B cell (primary cell): ENCODE results near the gene TCERG1L. TPM values are rescaled to one million over a fixed set of nuclear protein-coding genes. Genes with fewer than 3 reads are reported as not detected.

Experiments used
- ATAC-seq: fragments of 200-7000 bp; cut with Tn5 transposase; one replicate; pipeline ENCODE4 v1.10.0; 2021; ENCODE audit warnings: low read depth, mild to moderate bottlenecking, moderate number of reproducible peaks, moderate library complexity
- CTCF ChIA-PET: fragments of 350-600 bp; sonication (Branson Sonifier 250); formaldehyde crosslinking; loops from one replicate; lab custom pipeline; 2021; ENCODE audit warnings: antibody characterized with exemption, inconsistent platforms; lab: Charles Lee
- POLR2A ChIA-PET: fragments of 350-600 bp; sonication (Branson Sonifier 250); formaldehyde crosslinking; loops from one replicate; lab custom pipeline; 2021; ENCODE audit warnings: antibody characterized with exemption; lab: Charles Lee
- DNase-seq: peaks from one replicate; pipeline ENCODE4 v3.0.0; 2013
- H2AFZ ChIP-seq: 2 replicates; pipeline ENCODE4 v1.6.1; 2012; ENCODE audit warnings: mild to moderate bottlenecking, low read depth, low read length; ENCODE audit not compliant: insufficient read depth, poor library complexity, severe bottlenecking
- H3K27ac ChIP-seq, 2 donors: 1 replicate in 1 of 2; 2 replicates in 1 of 2; pipeline ENCODE4 v1.5.1; 2012 to 2013; ENCODE audit warnings: low read length in 2 of 2, mild to moderate bottlenecking in 2 of 2, moderate library complexity in 1 of 2
- H3K27me3 ChIP-seq, 4 experiments: fragments of 200-600 bp in 1 of 4; sonication (generic) in 1 of 4; replicated peaks in 1 of 4; 1 replicate in 2 of 4; 2 replicates in 2 of 4; pipeline versions ENCODE4 v1.6.1 to v1.7.0; 2013 to 2016; ENCODE audit warnings: low read length in 3 of 4, mild to moderate bottlenecking in 2 of 4, mixed read lengths in 1 of 4, moderate library complexity in 1 of 4; ENCODE audit not compliant: insufficient read depth in 4 of 4, control insufficient read depth in 3 of 4; ENCODE audit errors: control extremely low read depth in 1 of 4
- H3K36me3 ChIP-seq, 2 experiments: replicated peaks in 1 of 2; 1 replicate in 1 of 2; 2 replicates in 1 of 2; pipeline versions ENCODE4 v1.6.1 to v1.7.1; 2013; ENCODE audit warnings: low read length in 1 of 2; ENCODE audit not compliant: insufficient read depth in 2 of 2, control insufficient read depth in 1 of 2; ENCODE audit errors: control extremely low read depth in 1 of 2, extremely low read depth in 1 of 2
- H3K4me1 ChIP-seq, 2 donors: fragments of 200-600 bp in 1 of 2; sonication (generic) in 1 of 2; 1 replicate in 1 of 2; 2 replicates in 1 of 2; pipeline versions ENCODE4 v1.5.1 to v1.6.1; 2013 to 2017; ENCODE audit warnings: low read length in 2 of 2; ENCODE audit not compliant: control insufficient read depth in 2 of 2, insufficient read depth in 2 of 2
- H3K4me2 ChIP-seq: replicated peaks from 2 replicates; pipeline ENCODE3; 2012; ENCODE audit warnings: mild to moderate bottlenecking, low read depth, low read length; ENCODE audit not compliant: poor library complexity, severe bottlenecking
- H3K4me3 ChIP-seq, 5 experiments: fragments of 200-600 bp in 1 of 5; sonication (generic) in 1 of 5; 1 replicate in 3 of 5; 2 replicates in 2 of 5; pipeline versions ENCODE4 v1.5.1 to v1.7.0; 2011 to 2016; ENCODE audit warnings: low read length in 4 of 5, mild to moderate bottlenecking in 4 of 5, low read depth in 2 of 5, control low read depth in 1 of 5, moderate library complexity in 1 of 5; ENCODE audit not compliant: insufficient read depth in 1 of 5; ENCODE audit errors: control extremely low read depth in 1 of 5, extremely low read depth in 1 of 5
- H3K79me2 ChIP-seq: fragments of 200-600 bp; sonication (generic); one replicate; pipeline ENCODE4 v1.6.0; 2016; ENCODE audit warnings: low read length; ENCODE audit not compliant: control insufficient read depth, insufficient read depth
- H3K9ac ChIP-seq: fragments of 200-600 bp; sonication (generic); 2 replicates; pipeline ENCODE4 v1.6.1; 2017; ENCODE audit warnings: mild to moderate bottlenecking, low read length, moderate library complexity
- H3K9me3 ChIP-seq, 3 donors: one replicate each; pipeline versions ENCODE4 v1.6.1 to v1.7.1; 2013; ENCODE audit warnings: low read length in 2 of 3; ENCODE audit not compliant: control insufficient read depth in 2 of 3, insufficient read depth in 1 of 3; ENCODE audit errors: control extremely low read depth in 1 of 3
- H4K20me1 ChIP-seq: 2 replicates; pipeline ENCODE4 v1.6.0; 2012; ENCODE audit warnings: mild to moderate bottlenecking, low read length; ENCODE audit not compliant: insufficient read depth, control insufficient read depth, poor library complexity, severe bottlenecking
- H3K27ac Mint-ChIP-seq: one replicate; pipeline ENCODE4 v1.8.0; 2021; ENCODE audit warnings: mixed read lengths
- H3K27me3 Mint-ChIP-seq: one replicate; pipeline ENCODE4 v1.8.0; 2021; ENCODE audit warnings: mixed read lengths
- H3K4me1 Mint-ChIP-seq: one replicate; pipeline ENCODE4 v1.8.0; 2021; ENCODE audit warnings: mixed read lengths
- H3K4me3 Mint-ChIP-seq: one replicate; pipeline ENCODE4 v1.8.0; 2021; ENCODE audit warnings: mixed read lengths
- H3K9me3 Mint-ChIP-seq: one replicate; pipeline ENCODE4 v1.8.0; 2022; ENCODE audit warnings: mixed read lengths; ENCODE audit not compliant: insufficient read depth
- EZH2 ChIP-seq: IDR thresholded peaks from 2 replicates; pipeline ENCODE4 v1.6.1; 2012; ENCODE audit warnings: borderline replicate concordance, low read depth, mild to moderate bottlenecking, moderate library complexity, low read length; ENCODE audit not compliant: insufficient read depth, poor library complexity, severe bottlenecking
- WGBS: methylation state at CpG from one replicate; pipeline ENCODE4 v1.1.5; 2013; ENCODE audit warnings: missing lambda C conversion rate; ENCODE audit not compliant: insufficient coverage; 5-methylcytosine and 5-hydroxymethylcytosine counted together
- intact Hi-C: fragments of 100-400 bp; cut with micrococcal nuclease; formaldehyde crosslinking; loops from one replicate; pipeline ENCODE4 v1.10.0; 2022
- polyA plus RNA-seq: library from polyadenylated mRNA; depleted of rRNA; stranded (reverse); fragments of >200 nt; gene quantifications from 2 replicates; pipeline ENCODE4 v1.2.3, GENCODE V29; 2012
- total RNA-seq, 2 donors: library from RNA; stranded (reverse); fragments of 120-200 nt in 1 of 2; gene quantifications; 1 replicate in 1 of 2; 2 replicates in 1 of 2; pipeline versions ENCODE4 v1.2.3 to v1.2.4, GENCODE V29; 2013 to 2022
- TF ChIP-seq, protein P1 (sequence below): fragments of 200-600 bp; IDR thresholded peaks from one replicate; pipeline ENCODE4 v1.8.0; 2022; ENCODE audit warnings: antibody characterized with exemption, mild to moderate bottlenecking

The TCERG1L gene
- total and polyA plus RNA-seq, 2 donors (not counting 1 experiment from before 2014, with no cell fraction given), result 0.10 TPM; not detected in 1

DNA sequence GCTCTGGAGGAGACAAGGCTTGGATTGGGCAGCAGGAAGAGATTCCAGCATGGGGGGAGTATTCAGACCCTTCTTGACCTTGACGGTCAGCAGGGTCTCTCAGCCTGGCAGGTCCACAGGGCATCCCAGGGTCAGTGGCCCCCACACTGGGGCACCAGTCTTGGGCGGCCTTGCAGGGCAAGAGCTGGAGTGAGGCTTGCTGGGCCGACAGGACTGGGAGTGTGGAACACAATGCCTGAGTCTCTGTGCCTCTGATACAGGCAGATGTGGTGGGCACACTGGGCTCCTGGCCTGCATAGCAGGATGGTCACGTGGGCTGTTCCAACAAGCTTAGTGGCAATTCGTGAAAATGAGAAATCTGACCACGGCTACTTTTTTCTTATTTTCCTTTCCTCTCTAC lies 229.7 kb downstream of the TCERG1L start:
- TF ChIP-seq, protein P1, sequence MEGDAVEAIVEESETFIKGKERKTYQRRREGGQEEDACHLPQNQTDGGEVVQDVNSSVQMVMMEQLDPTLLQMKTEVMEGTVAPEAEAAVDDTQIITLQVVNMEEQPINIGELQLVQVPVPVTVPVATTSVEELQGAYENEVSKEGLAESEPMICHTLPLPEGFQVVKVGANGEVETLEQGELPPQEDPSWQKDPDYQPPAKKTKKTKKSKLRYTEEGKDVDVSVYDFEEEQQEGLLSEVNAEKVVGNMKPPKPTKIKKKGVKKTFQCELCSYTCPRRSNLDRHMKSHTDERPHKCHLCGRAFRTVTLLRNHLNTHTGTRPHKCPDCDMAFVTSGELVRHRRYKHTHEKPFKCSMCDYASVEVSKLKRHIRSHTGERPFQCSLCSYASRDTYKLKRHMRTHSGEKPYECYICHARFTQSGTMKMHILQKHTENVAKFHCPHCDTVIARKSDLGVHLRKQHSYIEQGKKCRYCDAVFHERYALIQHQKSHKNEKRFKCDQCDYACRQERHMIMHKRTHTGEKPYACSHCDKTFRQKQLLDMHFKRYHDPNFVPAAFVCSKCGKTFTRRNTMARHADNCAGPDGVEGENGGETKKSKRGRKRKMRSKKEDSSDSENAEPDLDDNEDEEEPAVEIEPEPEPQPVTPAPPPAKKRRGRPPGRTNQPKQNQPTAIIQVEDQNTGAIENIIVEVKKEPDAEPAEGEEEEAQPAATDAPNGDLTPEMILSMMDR, result no peak
- no peak for TF ChIP-seq EZH2
- Histone ChIP-seq H3K4me3 (no peak overlapping the region), H3K9me3 (peaks cover 0 to 40% (median 0%) of the 10 kb centered on the region in 3 donors), H3K27ac (no peak overlapping the region), H4K20me1 (no peaks in the 10 kb centered on the region), H3K79me2 (no peaks in the 10 kb centered on the region), H3K9ac (no peak overlapping the region), H2AFZ (no peak overlapping the region), H3K27me3 (no peaks in the 10 kb centered on the region), H3K4me1 (no peaks in the 10 kb centered on the region), H3K4me2 (no peak overlapping the region), H3K36me3 (no peaks in the 10 kb centered on the region)
- no peak for DNase-seq
- intact Hi-C loops, result no loop called here
- H3K4me3 Mint-ChIP-seq, result no peak overlapping the region
- ChIA-PET POLR2A (no interaction called here), CTCF (no interaction called here)
- H3K27me3 Mint-ChIP-seq, result no peaks in the 10 kb centered on the region
- H3K4me1 Mint-ChIP-seq, result no peaks in the 10 kb centered on the region
- 86% methylated on average over 6 of the region's 6 CpGs for WGBS
- no peak overlapping the region for H3K27ac Mint-ChIP-seq
- H3K9me3 Mint-ChIP-seq, result no peaks in the 10 kb centered on the region
- no peak for ATAC-seq

DNA sequence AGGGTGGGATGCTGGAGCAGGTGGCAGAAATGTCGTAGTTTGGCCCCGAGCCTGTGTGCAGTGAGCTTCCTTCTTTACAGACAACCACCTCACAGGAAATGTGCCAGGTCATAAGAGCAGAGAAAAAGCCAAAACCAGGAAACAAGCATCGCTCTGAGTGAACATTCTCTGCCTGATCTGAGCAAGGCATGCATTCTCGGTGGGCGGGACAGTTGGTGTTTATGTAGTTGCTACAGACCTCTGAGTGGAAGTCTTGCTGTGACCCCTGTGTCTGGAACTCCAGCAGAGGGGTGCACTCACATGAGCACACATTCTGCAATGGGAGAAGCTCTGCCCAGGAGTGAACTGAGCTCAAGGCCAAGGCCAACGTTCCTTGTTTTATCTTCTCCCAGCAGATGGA lies 230.1 kb downstream of the TCERG1L start:
- Histone ChIP-seq H3K79me2 (no peaks in the 10 kb centered on the region), H3K9ac (no peak overlapping the region), H3K36me3 (no peaks in the 10 kb centered on the region), H4K20me1 (no peaks in the 10 kb centered on the region), H2AFZ (no peak overlapping the region), H3K4me3 (no peak overlapping the region), H3K9me3 (peaks cover 0 to 43% (median 0%) of the 10 kb centered on the region in 3 donors), H3K4me2 (no peak overlapping the region), H3K27me3 (no peaks in the 10 kb centered on the region), H3K27ac (no peak overlapping the region), H3K4me1 (no peaks in the 10 kb centered on the region)
- ATAC-seq (no peak), DNase-seq (no peak)
- intact Hi-C loops, result no loop called here
- CTCF ChIA-PET, result no interaction called here
- 11% methylated on average over 5 of the region's 6 CpGs for WGBS
- Mint-ChIP-seq H3K27ac (no peak overlapping the region), H3K27me3 (no peaks in the 10 kb centered on the region), H3K9me3 (no peaks in the 10 kb centered on the region), H3K4me3 (no peak overlapping the region), H3K4me1 (no peaks in the 10 kb centered on the region)
- POLR2A ChIA-PET, result no interaction called here
- TF ChIP-seq EZH2, result no peak
- TF ChIP-seq, protein P1, result no peak
